SHP77 (cell line): ENCODE results near the gene CNTN1.

Source experiments
- DNase-seq, 2 experiments: peaks; one replicate each; lab custom pipeline; 2025; lab: John Stamatoyannopoulos, UW

The CNTN1 gene

GRCh38 chr12:40970320-40970907 lies 278.2 kb downstream of the CNTN1 start:
- peak in 1 of 2 experiments; percentile 1 for DNase-seq

- DNase-seq, result no peak
These were observed 279.7 kb downstream of the CNTN1 start for GRCh38 chr12:40971911-40972310.

DNA sequence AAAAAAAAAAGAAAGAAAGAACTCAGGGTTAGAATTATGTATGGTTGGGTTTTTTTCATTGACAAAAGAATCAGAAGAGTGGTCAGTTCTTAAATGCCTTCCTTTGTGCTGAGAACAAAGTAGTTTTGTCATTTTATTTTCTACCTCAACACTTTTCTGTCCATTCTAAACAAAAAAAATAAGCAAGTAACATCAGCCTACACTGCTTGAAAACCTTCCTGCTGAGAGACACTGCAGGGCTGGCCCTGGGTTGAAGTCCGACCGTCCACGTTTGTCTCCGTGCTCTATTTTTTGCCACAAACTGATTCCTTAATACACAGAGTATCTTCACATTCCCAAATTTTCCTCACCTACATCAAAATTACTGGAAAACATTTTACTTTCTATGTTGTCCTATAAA lies 284.3 kb downstream of the CNTN1 start:
- no peak for DNase-seq

DNA sequence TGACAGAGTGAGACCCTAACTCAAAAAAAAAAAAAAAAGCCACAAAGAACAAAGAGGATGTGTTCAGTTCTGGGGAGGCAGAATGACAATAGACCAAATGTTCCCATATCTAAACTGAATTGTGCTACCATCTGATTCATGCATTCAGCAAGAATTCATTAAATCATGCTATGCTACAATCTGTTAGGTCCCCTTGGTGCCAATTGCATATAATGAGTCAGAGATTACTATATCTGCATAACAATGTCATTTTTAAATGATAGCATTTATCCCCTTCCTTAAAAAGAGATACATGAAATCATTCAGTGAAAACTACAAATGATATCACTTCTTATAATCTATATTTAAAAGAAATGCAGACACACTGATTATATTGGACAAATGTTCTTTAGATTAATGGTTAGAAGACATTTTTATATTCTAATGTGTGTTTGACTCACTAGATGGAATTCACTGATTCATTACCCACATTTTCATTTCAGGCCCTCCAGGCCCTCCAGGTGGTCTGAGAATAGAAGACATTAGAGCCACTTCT lies 288.3 kb downstream of the CNTN1 start:
- DNase-seq, result no peak

DNA sequence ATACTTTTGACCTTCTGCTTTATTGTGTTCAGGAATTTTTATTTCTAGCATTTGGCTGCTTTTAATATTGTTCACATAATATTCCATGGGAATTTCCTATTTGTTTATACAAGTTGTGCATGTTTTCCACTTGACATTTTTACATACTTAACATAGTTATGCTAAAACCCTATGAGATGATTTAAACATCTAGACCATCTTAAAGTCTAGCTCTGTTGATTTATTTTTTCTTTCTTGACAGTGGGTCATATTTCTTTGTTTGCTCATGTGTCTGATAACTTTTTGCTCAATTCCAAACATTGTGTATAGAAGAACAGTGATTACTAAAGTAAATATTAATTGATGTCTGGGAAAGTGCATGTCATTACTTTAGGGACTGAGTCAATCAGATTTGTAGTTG lies 293.8 kb downstream of the CNTN1 start:
- DNase-seq, result no peak

GRCh38 chr12:40988355-40988754 lies 296.1 kb downstream of the CNTN1 start:
- no peak for DNase-seq

DNA sequence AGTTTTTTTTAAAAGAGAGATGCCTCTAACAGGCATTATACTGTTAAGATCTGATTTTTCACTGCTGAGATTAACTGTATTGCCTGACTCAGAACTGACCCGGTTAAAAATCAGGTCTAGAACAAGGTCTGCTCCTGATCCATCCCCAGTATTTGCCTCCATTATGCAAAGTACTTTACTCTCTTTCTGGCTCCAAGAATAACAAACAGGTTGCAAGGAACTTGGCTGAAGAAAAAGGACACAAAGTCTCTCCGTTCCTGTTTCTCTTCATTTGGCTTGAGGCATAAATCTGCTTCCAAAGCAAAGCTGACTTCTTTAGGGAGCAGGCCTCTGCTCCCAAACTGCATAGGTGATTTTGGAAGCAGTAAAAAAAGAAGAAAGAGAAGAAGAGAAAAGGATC lies 296.6 kb downstream of the CNTN1 start:
- no peak for DNase-seq

DNA sequence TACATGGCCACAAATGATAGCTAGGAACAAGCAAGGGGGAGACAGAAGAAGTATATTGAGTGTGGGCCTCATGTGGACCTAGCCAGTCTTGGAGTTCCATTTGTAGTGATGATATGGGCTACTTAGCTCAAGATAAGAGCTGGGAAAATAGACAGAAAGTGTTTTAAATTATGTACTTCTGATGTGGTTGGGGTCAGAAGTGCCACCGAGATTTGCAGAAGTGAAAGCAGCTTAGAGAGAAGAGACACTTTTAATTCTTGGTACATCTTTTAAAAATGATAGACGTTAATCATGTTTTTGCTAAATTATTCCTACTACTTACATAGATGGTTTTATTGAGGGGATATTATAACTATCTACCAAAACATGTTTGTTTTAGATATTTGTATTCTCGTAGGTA lies 297.5 kb downstream of the CNTN1 start:
- no peak for DNase-seq

DNA sequence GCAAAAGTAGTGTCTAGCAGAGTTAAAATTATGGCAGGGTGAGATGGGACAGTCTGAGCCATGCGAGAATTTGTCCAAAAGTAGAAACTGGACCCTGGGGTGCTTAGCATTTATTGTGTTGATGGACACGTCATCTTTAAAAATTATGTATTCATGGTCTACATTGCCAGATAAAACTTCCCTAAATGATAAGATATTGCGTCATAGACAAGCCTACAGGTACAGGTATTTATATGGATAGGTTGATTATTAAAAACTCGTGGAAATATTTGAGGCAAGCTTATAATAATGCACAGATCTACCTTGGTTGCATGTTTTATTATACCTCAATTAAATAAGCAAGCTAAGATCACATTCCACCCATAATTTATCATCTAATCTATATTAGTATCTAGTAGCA lies 299.9 kb downstream of the CNTN1 start:
- no peak for DNase-seq

DNA sequence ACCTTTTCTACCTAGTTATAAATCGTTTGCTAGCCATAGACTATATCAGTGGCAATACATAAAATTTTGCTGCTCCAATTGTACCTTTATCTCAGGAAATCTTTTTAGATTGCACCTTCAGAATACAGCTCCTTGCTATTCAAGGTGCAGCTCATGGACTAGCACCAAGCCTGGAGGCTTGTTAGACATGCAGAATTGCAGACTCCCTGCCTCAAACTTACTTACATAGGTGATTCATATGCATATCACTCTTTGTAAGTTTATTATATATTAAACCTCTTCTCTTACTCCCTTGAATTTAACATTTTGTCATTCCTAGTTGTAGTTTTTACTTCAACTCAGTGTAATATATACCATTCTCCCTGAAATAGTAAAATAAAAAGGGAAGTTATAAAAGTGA lies 300.4 kb downstream of the CNTN1 start:
- DNase-seq, result no peak

DNA sequence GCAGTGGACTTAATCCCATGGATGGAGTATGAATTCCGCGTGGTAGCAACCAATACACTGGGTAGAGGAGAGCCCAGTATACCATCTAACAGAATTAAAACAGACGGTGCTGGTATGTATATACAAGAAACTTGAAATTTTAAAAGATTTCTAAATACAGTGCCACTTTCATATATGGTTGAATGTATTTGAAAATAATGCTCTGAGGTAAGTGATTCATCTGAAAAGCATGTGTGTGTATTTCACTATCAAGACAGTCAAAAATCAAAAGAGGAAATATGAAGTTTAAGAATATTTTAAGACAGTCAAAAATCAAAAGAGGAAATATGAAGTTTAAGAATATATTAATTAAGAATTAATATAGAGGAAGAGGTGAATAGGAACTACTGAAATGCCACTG lies 300.9 kb downstream of the CNTN1 start:
- no peak for DNase-seq

GRCh38 chr12:40996091-40996490 lies 303.9 kb downstream of the CNTN1 start:
- no peak for DNase-seq

GRCh38 chr12:40999210-40999609 lies 307.0 kb downstream of the CNTN1 start:
- no peak for DNase-seq

- DNase-seq, result no peak
These were observed 316.2 kb downstream of the CNTN1 start for GRCh38 chr12:41008472-41008871.

DNA sequence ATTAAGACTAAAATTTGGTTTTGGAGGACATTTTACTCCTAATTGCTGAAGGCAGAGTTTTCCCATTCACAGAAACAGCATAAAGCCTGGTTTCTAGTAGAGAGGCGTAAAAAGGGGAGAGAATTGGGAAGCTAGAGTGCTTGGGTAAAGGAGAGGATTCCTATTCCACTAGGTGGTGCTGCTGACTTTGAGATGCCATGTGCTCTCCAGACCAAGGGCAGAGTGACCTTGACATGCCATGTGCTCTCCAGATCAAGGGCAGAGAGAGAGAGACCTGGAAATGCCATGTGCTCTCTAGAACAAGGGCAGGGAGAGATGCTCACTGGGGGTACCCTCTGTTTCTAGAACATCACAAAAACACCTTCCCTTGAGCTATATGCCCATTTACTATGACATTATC lies 319.7 kb downstream of the CNTN1 start:
- no peak for DNase-seq

DNA sequence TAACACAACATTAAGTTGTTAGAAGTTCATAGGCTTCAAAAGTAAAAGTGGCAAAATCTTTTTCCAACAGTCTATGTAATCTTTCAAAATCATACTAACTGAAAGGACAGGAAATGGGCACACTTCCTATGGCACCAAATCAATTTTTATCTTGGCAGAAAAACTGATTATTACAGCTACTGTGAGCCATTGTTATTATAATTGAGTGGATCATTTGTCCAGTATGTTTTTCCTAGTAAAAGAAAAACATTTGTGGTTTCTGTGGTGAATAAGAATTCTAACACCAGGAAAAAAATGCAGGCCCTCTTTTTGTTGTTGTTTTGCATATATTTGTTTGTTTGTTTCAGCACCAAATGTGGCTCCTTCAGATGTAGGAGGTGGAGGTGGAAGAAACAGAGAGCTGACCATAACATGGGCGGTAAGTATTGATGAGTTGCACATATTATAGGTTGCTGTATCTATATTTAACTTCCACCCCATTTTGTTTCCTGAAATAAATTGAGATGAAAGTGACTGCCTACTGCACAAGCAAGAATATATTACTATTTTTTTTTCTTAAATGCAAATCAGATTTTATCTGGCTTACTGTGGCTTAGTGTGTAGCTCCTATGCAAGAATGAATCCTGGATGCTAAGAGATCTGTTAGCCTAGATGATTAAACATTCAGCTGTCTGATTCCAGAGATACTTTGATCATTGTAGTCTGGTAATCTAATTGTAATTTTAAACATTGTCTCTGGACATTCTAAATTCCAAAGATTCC lies 321.8 kb downstream of the CNTN1 start:
- DNase-seq, result no peak

GRCh38 chr12:41014643-41015020 lies 322.4 kb downstream of the CNTN1 start:
- no peak for DNase-seq

- no peak for DNase-seq
These were observed 325.8 kb downstream of the CNTN1 start for GRCh38 chr12:41018010-41018409.

DNA sequence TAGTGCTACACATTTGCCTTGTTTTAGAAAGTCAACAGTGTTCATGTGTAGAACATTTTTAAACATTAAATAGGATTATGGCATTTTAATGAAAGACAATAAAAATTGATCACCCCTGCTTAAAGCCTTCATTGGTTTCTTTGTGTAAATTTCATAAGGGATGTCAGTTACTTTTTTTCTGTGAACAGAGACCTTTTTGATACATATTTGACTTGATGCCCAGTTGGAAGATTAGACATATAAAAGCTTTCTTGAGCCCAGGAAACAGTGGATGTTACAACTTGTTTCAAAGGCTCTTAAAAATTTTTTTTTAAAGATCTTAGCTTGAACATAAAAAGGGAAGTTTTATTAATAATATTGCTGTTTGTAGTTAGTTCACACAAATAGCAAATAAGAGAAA lies 327.2 kb downstream of the CNTN1 start:
- no peak for DNase-seq

DNA sequence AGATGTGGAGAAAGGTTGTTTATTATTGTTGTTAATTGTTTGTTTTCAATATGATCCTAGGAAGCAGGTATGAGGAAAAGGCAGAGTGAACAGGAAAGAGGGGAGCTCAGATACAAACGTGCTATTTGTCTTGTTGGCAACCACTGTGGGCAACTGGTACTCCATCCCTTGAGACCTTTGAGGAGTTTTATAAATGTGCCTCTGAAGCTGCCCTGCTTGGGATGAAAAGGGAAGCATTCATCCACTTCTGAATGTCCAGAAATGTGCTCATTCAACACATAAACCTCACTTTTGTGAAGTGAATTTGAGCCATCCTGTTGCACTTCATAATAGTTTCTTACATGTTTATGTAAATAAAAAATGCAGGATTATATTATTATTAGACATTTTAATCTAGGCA lies 331.6 kb downstream of the CNTN1 start:
- no peak for DNase-seq

- no peak for DNase-seq
These were observed 333.9 kb downstream of the CNTN1 start for GRCh38 chr12:41026151-41026550.

DNA sequence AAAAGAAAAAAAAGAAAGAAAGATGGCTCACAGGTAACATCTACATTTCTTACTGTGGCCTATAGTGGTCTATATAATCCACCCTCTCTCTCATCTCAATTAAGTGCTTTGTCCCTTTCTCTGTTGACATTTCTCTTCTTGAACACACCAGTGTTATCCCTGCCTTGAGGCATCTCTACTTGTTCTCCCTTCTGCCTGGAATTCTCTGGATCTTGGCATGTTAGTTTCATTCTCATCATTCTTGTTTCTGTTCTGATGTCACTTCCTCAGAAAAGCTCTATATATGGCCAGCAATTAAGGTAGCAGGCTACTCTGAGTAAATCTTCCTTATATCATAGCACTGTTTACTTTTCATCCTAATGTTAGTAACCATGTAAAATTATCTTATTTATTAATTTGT lies 340.1 kb downstream of the CNTN1 start:
- DNase-seq, result no peak

- no peak for DNase-seq
These were observed 342.4 kb downstream of the CNTN1 start for GRCh38 chr12:41034686-41035085.

- no peak for DNase-seq
These were observed 347.2 kb downstream of the CNTN1 start for GRCh38 chr12:41039461-41039860.
